BJ (cell line): ENCODE data around the gene KCNAB1. TPM values are rescaled to one million over a fixed set of nuclear protein-coding genes. Genes with fewer than 3 reads are reported as not detected.

ENCODE experiments used
- CTCF ChIA-PET: fragments of 350-600 bp; formaldehyde crosslinking; extraction: SDS; loops from one replicate; lab custom pipeline; 2021; ENCODE audit warnings: antibody characterized with exemption, inconsistent platforms; lab: Yijun Ruan, JAX
- POLR2A ChIA-PET: fragments of 300-600 bp; sonication (Branson Sonifier 250); formaldehyde crosslinking; extraction: SDS; loops from one replicate; lab custom pipeline; 2021; ENCODE audit warnings: antibody characterized with exemption; lab: Charles Lee
- DNase-seq: peaks from one replicate; pipeline ENCODE4 v3.0.0-alpha.2; 2011; ENCODE audit warnings: low read depth
- H3K27me3 ChIP-seq: 2 replicates; pipeline ENCODE4 v1.6.0; 2011; ENCODE audit warnings: low read length; ENCODE audit not compliant: control insufficient read depth, insufficient read depth
- H3K36me3 ChIP-seq: 2 replicates; pipeline ENCODE4 v1.5.1; 2011; ENCODE audit warnings: low read length; ENCODE audit not compliant: control insufficient read depth, insufficient read depth
- H3K4me3 ChIP-seq: 2 replicates; pipeline ENCODE4 v1.5.1; 2011; ENCODE audit warnings: low read depth, mild to moderate bottlenecking, control low read depth, low read length
- polyA plus RNA-seq: library from polyadenylated mRNA; depleted of rRNA; stranded (reverse); fragments of >200 nt; gene quantifications from 2 replicates; pipeline ENCODE4 v1.2.3, GENCODE V29; 2011
- TF ChIP-seq, protein P1 (sequence below): IDR thresholded peaks from 2 replicates; pipeline ENCODE4 v1.5.1; 2011; ENCODE audit warnings: low read depth, mild to moderate bottlenecking, control low read depth, inconsistent platforms, low read length, moderate library complexity; ENCODE audit not compliant: insufficient read depth

KCNAB1 gene
- polyA plus RNA-seq, 1 experiment = not detected

DNA sequence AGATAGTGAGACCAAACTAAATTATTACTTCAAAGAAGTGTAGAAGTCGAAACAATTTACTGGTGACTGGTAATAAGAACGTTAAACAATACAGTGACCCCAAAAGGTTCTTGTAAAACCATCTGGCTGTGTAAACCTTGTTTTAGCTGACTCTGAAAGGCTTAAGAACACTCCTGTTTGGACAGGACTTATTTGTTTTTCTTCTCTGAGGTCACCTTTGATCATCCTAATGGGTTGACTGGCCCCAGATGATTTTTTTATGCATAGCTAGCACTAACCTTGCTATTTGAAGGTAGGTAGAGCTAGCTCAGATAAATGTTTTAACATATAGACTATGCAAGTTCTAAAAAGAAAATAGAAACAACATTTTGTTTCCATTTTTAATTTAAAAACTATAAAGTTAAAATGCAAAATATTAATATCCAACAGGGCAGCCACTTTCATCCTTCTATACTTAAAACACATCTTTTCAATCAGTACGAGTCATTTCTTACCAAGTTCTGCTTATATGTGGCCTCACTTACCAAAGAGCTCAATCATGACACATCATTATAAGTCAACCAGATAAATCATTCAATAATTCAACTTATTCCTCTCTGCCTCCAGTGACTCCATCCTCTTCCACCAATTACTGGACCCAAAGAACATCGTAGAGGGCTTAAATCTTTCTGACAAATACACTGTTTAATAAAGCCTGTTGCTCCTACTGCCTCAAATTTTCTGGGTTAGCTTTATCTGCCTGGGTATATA lies 275.8 kb downstream of the KCNAB1 start:
- Histone ChIP-seq H3K27me3 (no peaks in the 10 kb centered on the region), H3K36me3 (no peaks in the 10 kb centered on the region), H3K4me3 (no peak overlapping the region)
- POLR2A ChIA-PET = no interaction called here
- TF ChIP-seq, protein P1, sequence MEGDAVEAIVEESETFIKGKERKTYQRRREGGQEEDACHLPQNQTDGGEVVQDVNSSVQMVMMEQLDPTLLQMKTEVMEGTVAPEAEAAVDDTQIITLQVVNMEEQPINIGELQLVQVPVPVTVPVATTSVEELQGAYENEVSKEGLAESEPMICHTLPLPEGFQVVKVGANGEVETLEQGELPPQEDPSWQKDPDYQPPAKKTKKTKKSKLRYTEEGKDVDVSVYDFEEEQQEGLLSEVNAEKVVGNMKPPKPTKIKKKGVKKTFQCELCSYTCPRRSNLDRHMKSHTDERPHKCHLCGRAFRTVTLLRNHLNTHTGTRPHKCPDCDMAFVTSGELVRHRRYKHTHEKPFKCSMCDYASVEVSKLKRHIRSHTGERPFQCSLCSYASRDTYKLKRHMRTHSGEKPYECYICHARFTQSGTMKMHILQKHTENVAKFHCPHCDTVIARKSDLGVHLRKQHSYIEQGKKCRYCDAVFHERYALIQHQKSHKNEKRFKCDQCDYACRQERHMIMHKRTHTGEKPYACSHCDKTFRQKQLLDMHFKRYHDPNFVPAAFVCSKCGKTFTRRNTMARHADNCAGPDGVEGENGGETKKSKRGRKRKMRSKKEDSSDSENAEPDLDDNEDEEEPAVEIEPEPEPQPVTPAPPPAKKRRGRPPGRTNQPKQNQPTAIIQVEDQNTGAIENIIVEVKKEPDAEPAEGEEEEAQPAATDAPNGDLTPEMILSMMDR = no peak
- CTCF ChIA-PET = interaction anchor here (0.8 to 1.6 kb wide), 2 partner anchors 8 to 14 kb away, joined by 3 to 7 read pairs; no protein-coding TSS in a partner anchor
- DNase-seq = no peak

DNA sequence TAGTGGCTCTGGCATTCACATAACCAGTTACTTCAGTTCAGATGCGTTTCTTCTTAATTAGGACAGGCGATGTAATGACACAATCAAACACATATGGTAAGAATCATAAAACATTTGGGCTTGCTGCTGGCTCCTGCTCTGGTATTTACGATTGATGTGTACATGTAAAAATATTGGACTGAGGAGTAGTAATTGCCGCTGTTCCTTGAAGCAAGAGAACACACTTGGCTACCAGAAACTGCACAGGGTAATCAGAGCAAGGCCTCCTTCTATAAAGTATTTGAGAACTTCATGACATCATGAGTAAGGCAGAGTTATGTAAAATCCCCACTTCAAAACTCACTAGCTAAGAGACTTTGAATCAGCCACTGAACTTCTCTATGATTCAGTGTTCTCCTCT lies 276.5 kb downstream of the KCNAB1 start:
- H3K36me3 ChIP-seq = no peaks in the 10 kb centered on the region
- ChIA-PET POLR2A (no interaction called here), CTCF (interaction anchor here (1.3 to 1.6 kb wide), 2 partner anchors 14 to 55 kb away, joined by 3 to 7 read pairs; no protein-coding TSS in a partner anchor)
- peak; percentile 72 for DNase-seq
- TF ChIP-seq, protein P1 = no peak
- H3K27me3 ChIP-seq = no peaks in the 10 kb centered on the region
- no peak overlapping the region for H3K4me3 ChIP-seq

DNA sequence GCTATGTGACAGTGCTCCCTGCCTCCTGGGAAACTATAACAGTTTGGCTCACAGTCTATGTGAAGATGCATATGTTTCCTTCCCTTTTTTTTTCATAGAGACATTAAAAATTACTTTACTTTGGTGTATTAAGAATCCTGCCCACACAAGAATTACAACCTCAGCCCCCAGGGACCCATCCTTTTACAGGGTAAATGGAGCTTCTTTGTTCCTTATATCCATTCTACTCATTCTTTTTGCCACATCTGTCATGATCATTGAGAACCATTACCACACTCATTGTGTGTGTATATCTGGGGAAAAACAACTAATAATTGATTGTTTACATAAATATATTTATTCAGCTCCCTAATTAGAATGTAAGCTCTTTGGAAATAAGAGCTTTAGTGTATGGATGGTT lies 277.2 kb downstream of the KCNAB1 start:
- ChIA-PET POLR2A (no interaction called here), CTCF (interaction anchor here (1.3 to 1.6 kb wide), 2 partner anchors 15 to 54 kb away, joined by 3 to 7 read pairs; no protein-coding TSS in a partner anchor)
- TF ChIP-seq, protein P1 = no peak
- Histone ChIP-seq H3K27me3 (no peaks in the 10 kb centered on the region), H3K36me3 (no peaks in the 10 kb centered on the region), H3K4me3 (no peak overlapping the region)
- DNase-seq = no peak

DNA sequence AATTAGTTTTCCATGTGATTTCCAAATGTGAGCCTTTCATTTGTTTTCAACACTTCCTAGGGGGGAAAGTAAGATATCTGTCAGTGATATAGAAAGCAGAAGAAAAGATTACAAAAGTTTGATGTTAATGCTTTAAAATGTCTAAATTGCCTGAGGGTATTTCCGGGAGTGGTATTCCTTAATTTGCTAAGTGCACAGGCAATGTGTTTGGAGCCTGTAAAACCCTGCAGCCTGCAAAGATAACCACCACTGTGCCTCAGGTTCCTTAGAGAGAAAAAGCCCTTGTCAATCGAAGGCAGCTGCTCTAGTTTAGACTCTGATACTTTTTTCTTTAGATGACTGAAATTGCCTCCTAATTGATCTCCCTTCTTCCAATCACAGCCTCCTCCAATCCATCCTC lies 279.7 kb downstream of the KCNAB1 start:
- no peak for DNase-seq
- ChIA-PET POLR2A (no interaction called here), CTCF (no interaction called here)

DNA sequence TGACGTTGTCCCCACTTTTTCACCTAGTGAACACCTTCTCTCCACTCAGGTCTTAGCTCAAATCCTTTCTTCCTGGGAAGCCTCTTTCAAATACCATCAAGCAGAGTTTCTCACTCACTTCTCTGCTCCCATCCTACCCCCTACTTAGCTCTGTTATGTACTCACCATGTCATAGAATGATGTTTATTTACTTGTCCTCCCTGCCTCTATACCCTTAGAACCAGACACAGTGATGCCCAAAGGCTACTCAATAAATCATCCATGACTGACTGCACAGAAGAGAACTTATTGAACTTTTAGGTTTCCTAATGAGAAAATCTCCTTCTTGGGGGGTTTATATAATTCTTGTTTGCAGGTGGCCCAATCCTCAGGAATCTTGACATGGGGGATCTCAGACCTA lies 280.4 kb downstream of the KCNAB1 start:
- CTCF ChIA-PET = no interaction called here

More for the DNA sequence above, 279.7 kb downstream of the KCNAB1 start:
- no peaks in the 10 kb centered on the region for H3K36me3 ChIP-seq
- no peak overlapping the region for H3K4me3 ChIP-seq
- TF ChIP-seq, protein P1 = no peak
- H3K27me3 ChIP-seq = peaks cover 3% of the 10 kb centered on the region; the same call in 1 of the 2 replicates

More for the DNA sequence above, 280.4 kb downstream of the KCNAB1 start:
- TF ChIP-seq, protein P1 = no peak
- Histone ChIP-seq H3K4me3 (no peak overlapping the region), H3K27me3 (peaks cover 3% of the 10 kb centered on the region; the same call in 1 of the 2 replicates), H3K36me3 (no peaks in the 10 kb centered on the region)
- POLR2A ChIA-PET = no interaction called here
- DNase-seq = no peak
